T-helper 17 cell (primary cell): ENCODE measurements around the gene TRAPPC2L. TPM values are rescaled to one million over a fixed set of nuclear protein-coding genes. Genes with fewer than 3 reads are reported as not detected.

ENCODE experiments used
- ATAC-seq: fragments of 150-1000 bp; cut with Tn5 transposase; 2 replicates; pipeline ENCODE4 v1.10.0; 2021; ENCODE audit warnings: mild to moderate bottlenecking, moderate library complexity
- DNase-seq, 3 donors: peaks; one replicate each; pipeline versions ENCODE4 v3.0.0 to v3.0.0-alpha.2; 2020 to 2021
- H3K9me3 ChIP-seq: one replicate; pipeline ENCODE4 v1.7.0; 2013; ENCODE audit warnings: low read length, mild to moderate bottlenecking; ENCODE audit not compliant: control insufficient read depth, poor library complexity, severe bottlenecking
- H3K27ac Mint-ChIP-seq: one replicate; pipeline ENCODE4 v1.8.0; 2022; ENCODE audit warnings: mild to moderate bottlenecking, moderate library complexity, mixed read lengths
- H3K27me3 Mint-ChIP-seq: one replicate; pipeline ENCODE4 v1.8.0; 2022; ENCODE audit warnings: mixed read lengths
- H3K36me3 Mint-ChIP-seq: one replicate; pipeline ENCODE4 v1.8.0; 2022; ENCODE audit warnings: low read depth, mixed read lengths
- H3K4me1 Mint-ChIP-seq: one replicate; pipeline ENCODE4 v1.8.0; 2022; ENCODE audit warnings: mild to moderate bottlenecking, mixed read lengths
- H3K4me3 Mint-ChIP-seq: one replicate; pipeline ENCODE4 v1.8.0; 2022; ENCODE audit warnings: mild to moderate bottlenecking, moderate library complexity, mixed read lengths
- total RNA-seq, 4 donors: library from RNA in 2 of 4; stranded (reverse) in 2 of 4; gene quantifications; one replicate each; pipeline ENCODE4 v1.2.3 and lab custom pipeline; 2022 to 2026

Gene TRAPPC2L
- total RNA-seq, 2 donors from 2014 or later = 33.5 to 43.0 TPM

- no peak for ATAC-seq
- H3K27ac Mint-ChIP-seq = no peak overlapping the region
- no peak for DNase-seq
- H3K36me3 Mint-ChIP-seq = no peaks in the 10 kb centered on the region
- no peaks in the 10 kb centered on the region for H3K27me3 Mint-ChIP-seq
- H3K9me3 ChIP-seq = no peaks in the 10 kb centered on the region
- peaks cover 4% of the 10 kb centered on the region for H3K4me1 Mint-ChIP-seq
- no peak overlapping the region for H3K4me3 Mint-ChIP-seq
Measured at GRCh38 chr16:88848557-88848956, 8.4 kb upstream of the TRAPPC2L start.

DNA sequence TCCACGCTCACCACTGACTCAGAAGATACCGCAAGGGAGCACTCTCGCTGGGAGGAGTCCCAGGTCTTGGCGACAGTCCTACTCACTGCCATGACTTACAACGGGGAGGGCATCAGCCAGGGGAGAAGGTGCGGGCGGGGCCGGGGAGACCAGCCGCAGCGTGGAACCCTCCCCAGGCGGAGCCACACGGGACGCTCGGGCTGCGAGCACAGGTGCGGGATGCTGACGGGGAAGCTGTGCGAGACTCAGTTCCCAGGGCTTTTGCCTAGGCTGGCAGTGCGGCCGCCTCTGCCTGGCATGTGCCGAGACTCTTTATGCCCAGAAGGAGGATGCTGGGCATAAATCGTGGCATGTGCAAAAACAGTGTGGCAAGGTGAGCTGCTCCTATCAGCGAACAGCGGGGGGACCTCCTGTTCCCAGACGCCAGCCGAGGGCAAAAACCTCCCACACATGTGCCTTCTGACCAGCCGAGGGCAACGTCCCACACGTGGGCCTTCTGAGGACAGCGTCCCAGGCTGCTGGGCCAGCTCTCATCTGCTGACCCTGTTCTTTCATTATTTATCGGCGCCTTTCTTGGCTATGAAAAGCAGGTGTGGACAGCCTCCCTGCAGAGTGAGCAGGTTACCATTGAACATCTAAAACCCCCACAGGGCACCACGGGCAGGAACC is 6.3 kb upstream of the TRAPPC2L start:
- Mint-ChIP-seq H3K4me1 (peaks cover 10% of the 10 kb centered on the region), H3K27me3 (no peaks in the 10 kb centered on the region), H3K4me3 (no peak overlapping the region), H3K27ac (no peak overlapping the region), H3K36me3 (no peaks in the 10 kb centered on the region)
- ATAC-seq (no peak), DNase-seq (no peak)
- H3K9me3 ChIP-seq = no peaks in the 10 kb centered on the region

GRCh38 chr16:88851616-88852015 is 5.3 kb upstream of the TRAPPC2L start:
- DNase-seq (no peak), ATAC-seq (no peak)
- Mint-ChIP-seq H3K27ac (peak overlapping the region; percentile 41), H3K4me1 (peaks cover 10% of the 10 kb centered on the region), H3K27me3 (no peaks in the 10 kb centered on the region), H3K4me3 (no peak overlapping the region), H3K36me3 (no peaks in the 10 kb centered on the region)
- no peaks in the 10 kb centered on the region for H3K9me3 ChIP-seq

DNA sequence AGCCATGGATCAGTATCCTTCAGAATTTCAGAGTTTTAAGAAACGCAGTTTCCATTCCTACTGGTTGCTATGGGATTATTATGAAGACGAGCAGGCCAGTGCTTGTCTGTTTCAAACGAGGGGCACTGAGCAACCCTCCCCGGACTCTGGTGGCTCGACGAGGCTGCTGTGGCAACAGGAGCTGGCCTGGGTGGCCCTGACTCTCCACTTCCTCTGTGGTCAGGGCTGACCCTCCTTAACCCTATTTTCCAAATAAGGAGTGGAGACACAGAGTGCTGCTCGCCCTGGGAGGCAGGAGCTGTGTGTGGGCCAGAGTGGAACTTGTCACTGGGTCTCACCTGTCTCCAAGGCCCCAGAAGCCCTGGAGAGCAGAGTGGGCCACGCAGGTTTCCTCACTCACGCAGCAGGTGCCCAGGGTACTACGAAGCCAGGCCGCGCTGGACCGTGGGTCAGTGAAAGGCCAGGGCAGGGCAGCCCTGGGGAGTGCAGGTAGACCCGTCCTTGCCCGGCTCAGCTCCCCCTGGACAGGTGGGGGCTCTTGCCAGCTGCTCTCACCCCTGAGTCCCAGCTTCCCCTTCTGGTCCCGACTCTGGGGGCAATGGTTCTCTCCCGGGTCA is 3.5 kb upstream of the TRAPPC2L start:
- ATAC-seq = no peak
- H3K4me1 Mint-ChIP-seq = peaks cover 20% of the 10 kb centered on the region

DNA sequence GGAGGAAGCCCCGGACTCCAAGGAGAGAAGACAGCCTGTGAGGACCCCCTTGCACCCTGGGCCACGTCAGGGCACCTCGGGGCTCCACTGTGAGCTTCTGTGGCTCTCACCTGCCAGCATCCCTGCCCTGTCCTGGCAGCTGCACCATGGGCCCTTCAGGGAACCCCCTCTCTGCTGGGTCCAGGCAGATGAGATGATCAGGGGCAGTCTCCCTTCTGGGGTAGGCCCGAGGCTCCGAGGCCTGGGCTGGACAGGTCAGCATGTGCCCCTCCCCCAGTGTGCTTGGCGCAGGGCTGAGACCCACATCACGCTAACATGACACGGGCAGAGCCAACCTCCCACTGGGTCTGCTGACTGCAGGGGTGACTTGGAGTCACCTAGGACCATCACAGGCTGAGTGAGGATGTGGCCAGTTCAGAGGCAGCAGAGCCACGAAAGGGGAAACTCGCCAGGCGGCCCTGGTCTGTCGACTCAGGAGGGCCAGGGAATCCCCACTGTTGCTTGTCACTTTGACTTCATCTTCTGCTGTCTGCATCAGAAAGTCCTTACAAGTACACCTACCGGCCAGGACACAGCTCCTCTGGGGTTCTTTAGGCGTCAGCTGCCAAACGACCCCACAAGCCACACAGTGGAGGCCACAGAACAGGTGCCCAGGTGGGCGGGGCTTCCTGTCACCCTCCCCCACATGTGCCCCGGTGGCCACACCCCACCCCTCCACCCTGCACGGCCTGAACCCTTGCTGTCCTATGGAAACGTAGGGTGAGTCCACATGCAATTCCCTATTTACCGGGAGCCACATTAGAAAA is 2.4 kb upstream of the TRAPPC2L start:
- no peaks in the 10 kb centered on the region for H3K9me3 ChIP-seq
- Mint-ChIP-seq H3K4me3 (peak overlapping the region; percentile 85), H3K4me1 (peaks cover 23% of the 10 kb centered on the region), H3K27ac (peak overlapping the region; percentile 88), H3K27me3 (no peaks in the 10 kb centered on the region), H3K36me3 (peaks cover 5% of the 10 kb centered on the region)
- ATAC-seq (peak; percentile 24), DNase-seq (peak in 1 of 3 donors; percentile 12)

More for the DNA sequence above, 3.5 kb upstream of the TRAPPC2L start:
- no peak overlapping the region for H3K4me3 Mint-ChIP-seq
- DNase-seq = no peak
- no peaks in the 10 kb centered on the region for H3K27me3 Mint-ChIP-seq
- H3K27ac Mint-ChIP-seq = peak overlapping the region; percentile 21
- peaks cover 5% of the 10 kb centered on the region for H3K36me3 Mint-ChIP-seq
- no peaks in the 10 kb centered on the region for H3K9me3 ChIP-seq

GRCh38 chr16:88855176-88855575 is 1.8 kb upstream of the TRAPPC2L start:
- Mint-ChIP-seq H3K4me3 (peak overlapping the region; percentile 85), H3K27ac (peak overlapping the region; percentile 88), H3K4me1 (peaks cover 23% of the 10 kb centered on the region), H3K36me3 (peaks cover 5% of the 10 kb centered on the region), H3K27me3 (no peaks in the 10 kb centered on the region)
- no peaks in the 10 kb centered on the region for H3K9me3 ChIP-seq
- ATAC-seq (no peak), DNase-seq (no peak)

DNA sequence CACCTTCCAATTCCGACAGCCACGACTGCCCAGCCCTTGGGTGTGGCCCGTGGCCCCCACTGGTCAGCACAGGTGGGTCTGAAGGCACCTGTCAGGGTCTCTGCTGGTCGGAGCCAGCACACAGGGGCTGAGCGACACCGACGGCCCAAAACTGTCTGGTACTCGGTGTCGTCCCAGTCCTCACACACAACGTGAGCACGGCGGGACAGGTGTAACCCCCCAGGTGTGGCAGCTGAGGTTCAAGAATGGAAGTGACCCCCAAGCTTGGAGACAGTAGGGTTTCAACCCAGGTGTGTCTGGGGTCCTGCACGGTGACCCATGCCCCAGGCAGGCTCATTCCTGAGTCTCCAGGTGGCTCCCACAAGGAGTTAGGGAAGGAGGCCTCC is 1.2 kb upstream of the TRAPPC2L start:
- no peaks in the 10 kb centered on the region for H3K9me3 ChIP-seq
- Mint-ChIP-seq H3K4me1 (peaks cover 23% of the 10 kb centered on the region), H3K27me3 (no peaks in the 10 kb centered on the region), H3K36me3 (peaks cover 5% of the 10 kb centered on the region), H3K4me3 (peak overlapping the region; percentile 85), H3K27ac (peak overlapping the region; percentile 88)
- ATAC-seq = no peak
- no peak for DNase-seq

DNA sequence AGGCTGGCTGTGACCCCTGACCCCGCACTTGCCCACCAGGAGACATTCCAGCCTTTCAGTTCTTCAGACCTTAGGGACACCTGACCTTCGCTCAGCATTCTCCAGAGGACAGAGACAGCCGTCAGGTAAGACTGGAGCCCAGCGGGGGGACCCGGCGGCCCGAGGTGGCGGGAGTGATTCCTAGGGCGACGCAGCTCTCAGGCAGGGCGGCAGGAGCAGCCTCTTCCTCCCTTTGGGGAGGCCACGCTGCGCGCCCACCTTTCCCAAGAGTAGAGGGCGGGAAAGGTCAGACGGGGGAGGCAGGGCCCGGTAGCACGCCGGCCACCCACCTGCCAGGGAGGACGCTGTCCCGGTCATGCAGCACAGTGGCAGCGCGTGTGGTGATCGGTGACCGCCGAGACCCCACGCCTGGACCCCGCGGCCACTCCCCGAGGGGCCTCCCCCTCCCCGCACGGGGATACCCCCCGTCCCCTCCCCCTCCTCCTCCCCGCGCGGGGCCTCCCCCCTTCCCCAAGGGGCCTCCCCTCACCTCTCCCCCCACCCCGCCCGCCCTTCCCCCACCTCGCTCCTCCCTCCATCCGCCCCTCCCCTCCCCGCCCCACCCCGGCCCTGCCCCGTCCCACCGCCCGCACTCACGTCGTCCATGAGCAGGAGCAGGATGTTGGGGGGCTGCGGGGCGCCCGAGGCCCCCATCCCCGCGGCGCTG is 652 bp upstream of the TRAPPC2L start:
- H3K27me3 Mint-ChIP-seq = no peaks in the 10 kb centered on the region
- ATAC-seq = peak; percentile 39
- DNase-seq = peak in 1 of 3 donors; percentile 20

DNA sequence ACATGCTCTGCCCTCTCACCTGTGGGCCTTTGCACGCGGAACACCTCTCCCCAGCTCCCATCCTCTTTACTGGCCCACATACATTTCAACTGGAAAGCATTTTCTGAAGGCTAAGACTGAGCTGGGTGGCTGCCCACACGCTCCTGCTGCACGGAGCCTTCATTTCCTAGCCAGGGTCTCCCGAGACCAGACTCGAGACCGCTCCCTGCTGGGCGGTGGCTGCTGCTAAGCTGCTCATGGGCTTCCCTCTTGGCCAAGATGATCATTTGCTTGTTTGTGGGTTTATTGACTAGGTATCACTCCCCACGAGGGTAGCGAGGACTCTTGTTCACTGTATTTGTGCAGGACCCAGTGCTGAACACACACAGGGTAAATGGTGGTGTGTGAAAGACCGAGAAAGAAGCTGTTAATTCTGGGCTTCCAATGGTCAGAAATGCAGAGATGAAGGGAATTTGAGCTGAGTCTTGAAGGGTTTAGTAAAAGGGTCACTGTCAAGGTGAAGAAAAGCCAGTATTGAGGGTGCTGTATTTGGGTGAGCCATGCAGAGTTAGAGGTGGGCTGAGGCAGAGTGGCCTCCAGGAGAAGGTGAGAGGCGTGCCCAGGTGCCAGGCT is 907 bp downstream of the TRAPPC2L start:
- no peaks in the 10 kb centered on the region for H3K9me3 ChIP-seq
- Mint-ChIP-seq H3K4me1 (peaks cover 21% of the 10 kb centered on the region), H3K27ac (peak overlapping the region; percentile 98), H3K27me3 (no peaks in the 10 kb centered on the region), H3K36me3 (peaks cover 7% of the 10 kb centered on the region), H3K4me3 (peak overlapping the region; percentile 100)
- DNase-seq (peak; percentile 47 to 68 (median 55)), ATAC-seq (peak; percentile 59)

More for the DNA sequence above, 652 bp upstream of the TRAPPC2L start:
- H3K4me3 Mint-ChIP-seq = peak overlapping the region; percentile 85
- H3K36me3 Mint-ChIP-seq = peaks cover 7% of the 10 kb centered on the region
- peak overlapping the region; percentile 88 for H3K27ac Mint-ChIP-seq
- H3K4me1 Mint-ChIP-seq = peaks cover 23% of the 10 kb centered on the region
- no peaks in the 10 kb centered on the region for H3K9me3 ChIP-seq

DNA sequence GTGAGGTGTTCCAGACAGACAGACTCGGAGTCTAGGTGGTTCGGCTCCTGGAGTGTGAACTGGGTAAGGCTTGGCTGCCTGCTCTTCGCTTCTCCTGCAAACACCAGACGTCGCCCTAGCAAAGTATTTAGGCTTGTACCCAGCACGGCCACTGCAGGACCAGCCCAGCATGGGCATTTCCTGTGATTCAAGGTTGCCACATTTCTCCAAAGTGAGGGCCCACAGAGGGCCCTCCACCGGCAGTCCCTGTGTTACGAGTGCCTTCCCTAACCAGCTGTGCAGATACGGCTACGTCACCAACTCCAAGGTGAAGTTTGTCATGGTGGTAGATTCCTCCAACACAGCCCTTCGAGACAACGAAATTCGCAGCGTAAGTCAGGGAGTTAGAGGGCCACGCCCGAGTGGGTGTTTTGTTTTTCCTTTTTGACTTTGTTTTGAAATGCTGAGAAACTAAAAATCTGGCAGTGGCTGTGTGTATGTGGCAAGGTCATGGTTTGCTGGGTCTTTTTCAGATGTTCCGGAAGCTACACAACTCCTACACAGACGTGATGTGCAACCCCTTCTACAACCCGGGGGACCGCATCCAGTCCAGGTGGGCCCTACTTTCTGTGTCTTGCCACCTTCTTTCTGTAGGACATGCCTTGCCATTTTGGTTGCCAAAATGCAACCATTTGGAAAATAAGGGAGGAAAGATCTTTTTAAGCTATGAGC is 2.6 kb downstream of the TRAPPC2L start:
- H3K4me3 Mint-ChIP-seq = peak overlapping the region; percentile 12
- H3K27ac Mint-ChIP-seq = no peak overlapping the region

DNA sequence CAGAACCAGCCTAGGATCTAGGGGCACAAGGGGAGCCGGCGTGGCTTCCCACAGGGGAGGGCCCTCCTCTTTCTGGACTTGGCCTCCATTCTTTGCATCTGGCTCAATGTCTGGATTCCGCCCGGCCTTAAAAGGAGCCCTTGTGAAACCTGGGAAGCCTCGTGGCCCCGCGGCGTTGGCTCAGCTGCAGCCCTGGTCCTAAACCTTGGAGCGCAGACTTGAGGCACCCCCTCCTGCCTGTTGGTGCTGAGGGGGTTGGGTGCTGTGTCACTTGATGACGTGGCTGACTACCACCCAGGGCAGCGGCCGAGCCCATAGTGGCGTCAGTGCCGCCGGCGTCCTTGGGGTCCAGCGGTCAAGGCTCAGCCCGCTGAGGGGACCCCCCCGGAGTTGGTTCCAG is 4.4 kb downstream of the TRAPPC2L start:
- Mint-ChIP-seq H3K4me1 (peaks cover 13% of the 10 kb centered on the region), H3K36me3 (peaks cover 7% of the 10 kb centered on the region), H3K27me3 (no peaks in the 10 kb centered on the region), H3K27ac (no peak overlapping the region), H3K4me3 (no peak overlapping the region)
- H3K9me3 ChIP-seq = no peaks in the 10 kb centered on the region
- ATAC-seq = no peak
- DNase-seq = no peak

More for the DNA sequence above, 2.6 kb downstream of the TRAPPC2L start:
- DNase-seq (no peak), ATAC-seq (no peak)
- no peaks in the 10 kb centered on the region for H3K9me3 ChIP-seq
- Mint-ChIP-seq H3K27me3 (no peaks in the 10 kb centered on the region), H3K36me3 (peaks cover 7% of the 10 kb centered on the region), H3K4me1 (peaks cover 21% of the 10 kb centered on the region)

- ATAC-seq (no peak), DNase-seq (no peak)
- H3K27me3 Mint-ChIP-seq = no peaks in the 10 kb centered on the region
- H3K4me3 Mint-ChIP-seq = no peak overlapping the region
- H3K9me3 ChIP-seq = no peaks in the 10 kb centered on the region
- peaks cover 7% of the 10 kb centered on the region for H3K4me1 Mint-ChIP-seq
- H3K36me3 Mint-ChIP-seq = peaks cover 2% of the 10 kb centered on the region
- no peak overlapping the region for H3K27ac Mint-ChIP-seq
Measured at GRCh38 chr16:88862968-88863367, 6.0 kb downstream of the TRAPPC2L start.
